Neural progenitor cell (in vitro differentiated cells): Measurements from ENCODE around the gene QPCT.

Source experiments
- EZH2 ChIP-seq: fragments of 200-600 bp; sonication (generic); IDR thresholded peaks from 2 replicates; pipeline ENCODE4 v1.6.1; 2017; ENCODE audit warnings: antibody characterized with exemption, mild to moderate bottlenecking, moderate library complexity
- TF ChIP-seq, protein P1 (sequence below): fragments of 200-600 bp; sonication (generic); IDR thresholded peaks from 2 replicates; pipeline ENCODE4 v1.5.1; 2017; ENCODE audit warnings: antibody characterized with exemption, mild to moderate bottlenecking

GRCh38 chr2:37323781-37324535 is 20.5 kb upstream of the QPCT start:
- TF ChIP-seq EZH2: no peak
- TF ChIP-seq, protein P1, sequence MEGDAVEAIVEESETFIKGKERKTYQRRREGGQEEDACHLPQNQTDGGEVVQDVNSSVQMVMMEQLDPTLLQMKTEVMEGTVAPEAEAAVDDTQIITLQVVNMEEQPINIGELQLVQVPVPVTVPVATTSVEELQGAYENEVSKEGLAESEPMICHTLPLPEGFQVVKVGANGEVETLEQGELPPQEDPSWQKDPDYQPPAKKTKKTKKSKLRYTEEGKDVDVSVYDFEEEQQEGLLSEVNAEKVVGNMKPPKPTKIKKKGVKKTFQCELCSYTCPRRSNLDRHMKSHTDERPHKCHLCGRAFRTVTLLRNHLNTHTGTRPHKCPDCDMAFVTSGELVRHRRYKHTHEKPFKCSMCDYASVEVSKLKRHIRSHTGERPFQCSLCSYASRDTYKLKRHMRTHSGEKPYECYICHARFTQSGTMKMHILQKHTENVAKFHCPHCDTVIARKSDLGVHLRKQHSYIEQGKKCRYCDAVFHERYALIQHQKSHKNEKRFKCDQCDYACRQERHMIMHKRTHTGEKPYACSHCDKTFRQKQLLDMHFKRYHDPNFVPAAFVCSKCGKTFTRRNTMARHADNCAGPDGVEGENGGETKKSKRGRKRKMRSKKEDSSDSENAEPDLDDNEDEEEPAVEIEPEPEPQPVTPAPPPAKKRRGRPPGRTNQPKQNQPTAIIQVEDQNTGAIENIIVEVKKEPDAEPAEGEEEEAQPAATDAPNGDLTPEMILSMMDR: no peak
